Panc1 (cell line): ENCODE measurements around the gene CDK5RAP2. TPM values are rescaled to one million over a fixed set of nuclear protein-coding genes. Genes with fewer than 3 reads are reported as not detected.

Experiments used
- ATAC-seq: fragments of 200-7000 bp; cut with Tn5 transposase; 2 replicates; pipeline ENCODE4 v1.9.1; 2020; ENCODE audit warnings: mild to moderate bottlenecking, moderate library complexity
- BruUV-seq: library from RNA; stranded (reverse); fragments of 400-500 nt; replicated peaks from 2 replicates; lab custom pipeline; 2021; lab: Mats Ljungman, UMichigan
- CTCF ChIA-PET: fragments of 300-600 bp; sonication (Branson Sonifier 250); formaldehyde crosslinking; loops from one replicate; lab custom pipeline; 2022; ENCODE audit warnings: antibody characterized with exemption; lab: Charles Lee
- POLR2A ChIA-PET: fragments of 300-600 bp; sonication (Branson Sonifier 250); formaldehyde crosslinking; loops from one replicate; lab custom pipeline; 2022; ENCODE audit warnings: antibody characterized with exemption; lab: Charles Lee
- DNase-seq: peaks from one replicate; pipeline ENCODE4 v3.0.0-alpha.2; 2010; ENCODE audit warnings: low read depth, low spot score
- H3K27ac ChIP-seq: 2 replicates; pipeline ENCODE4 v1.5.1; 2011; ENCODE audit warnings: mild to moderate bottlenecking, low read length, inconsistent platforms
- H3K27me3 ChIP-seq: fragments of 200-500 bp; sonication (Bioruptor generic); 2 replicates; pipeline ENCODE4 v1.6.0; 2014; ENCODE audit warnings: low read length, inconsistent platforms; ENCODE audit not compliant: control insufficient read depth, insufficient read depth
- H3K36me3 ChIP-seq: fragments of 200-500 bp; sonication (Bioruptor generic); 2 replicates; pipeline ENCODE4 v1.5.1; 2014; ENCODE audit warnings: inconsistent platforms, mild to moderate bottlenecking, low read length, moderate library complexity; ENCODE audit not compliant: control insufficient read depth, insufficient read depth
- H3K4me1 ChIP-seq: 2 replicates; pipeline ENCODE4 v1.5.1; 2011; ENCODE audit warnings: inconsistent platforms, mild to moderate bottlenecking, low read length, moderate library complexity; ENCODE audit not compliant: control insufficient read depth, insufficient read depth
- H3K4me3 ChIP-seq, 2 experiments: 2 replicates each; pipeline ENCODE4 v1.5.1; 2011 to 2012; ENCODE audit warnings: low read depth in 2 of 2, low read length in 2 of 2, mild to moderate bottlenecking in 2 of 2, inconsistent platforms in 1 of 2, moderate library complexity in 1 of 2
- H3K9me3 ChIP-seq: fragments of 200-500 bp; sonication (Bioruptor generic); 2 replicates; pipeline ENCODE4 v1.5.1; 2014; ENCODE audit warnings: low read depth, mild to moderate bottlenecking, inconsistent platforms, low read length, moderate library complexity; ENCODE audit not compliant: control insufficient read depth, insufficient read depth
- CTCF ChIP-seq: fragments of 450-650 bp; IDR thresholded peaks from 2 replicates; pipeline ENCODE4 v1.5.1; 2017; ENCODE audit warnings: mild to moderate bottlenecking
- POLR2AphosphoS5 ChIP-seq: IDR thresholded peaks from 2 replicates; pipeline ENCODE4 v1.6.1; 2012; ENCODE audit warnings: mild to moderate bottlenecking, low read depth, low read length, moderate library complexity
- REST ChIP-seq, 2 experiments: IDR thresholded peaks; 2 replicates each; pipeline ENCODE4 v1.6.1; 2011 to 2012; ENCODE audit warnings: low read depth in 2 of 2, control low read depth in 1 of 2, low read length in 1 of 2, mild to moderate bottlenecking in 1 of 2, moderate library complexity in 1 of 2; ENCODE audit not compliant: insufficient read depth in 1 of 2
- SIN3A ChIP-seq: IDR thresholded peaks from 2 replicates; pipeline ENCODE4 v1.6.1; 2012; ENCODE audit warnings: low read depth, mild to moderate bottlenecking, low read length, moderate library complexity, borderline replicate concordance; ENCODE audit not compliant: insufficient read depth
- TCF7L2 ChIP-seq: IDR thresholded peaks from 2 replicates; pipeline ENCODE4 v1.6.1; 2011; ENCODE audit warnings: mild to moderate bottlenecking, low read depth, low read length, inconsistent platforms
- in situ Hi-C: cut with HindIII; loops from 2 replicates; pipeline ENCODE4 v1.10.0; 2016; ENCODE audit warnings: low sequenced_read_pairs, low pct_unique_long_range_greater_than_20kb
- intact Hi-C: fragments of 100-400 bp; cut with micrococcal nuclease; formaldehyde crosslinking; loops from one replicate; pipeline ENCODE4 v1.10.0; 2022; ENCODE audit not compliant: unreplicated experiment
- total RNA-seq: library from RNA; stranded (reverse); gene quantifications from one replicate; pipeline ENCODE4 v1.2.1, GENCODE V29; 2021; ENCODE audit not compliant: unreplicated experiment

The CDK5RAP2 gene
- total RNA-seq, 1 experiment from 2014 or later: 47.7 TPM

GRCh38 chr9:120570296-120570695, 9.7 kb downstream of the CDK5RAP2 start:
- BruUV-seq: no TSS peak
- Histone ChIP-seq H3K27ac (no peak overlapping the region), H3K9me3 (no peaks in the 10 kb centered on the region), H3K4me1 (no peaks in the 10 kb centered on the region; the same call in 1 of the 2 replicates), H3K36me3 (no peaks in the 10 kb centered on the region; the same call in 1 of the 2 replicates), H3K27me3 (no peaks in the 10 kb centered on the region), H3K4me3 (no peak overlapping the region)
- TF ChIP-seq POLR2AphosphoS5 (no peak), SIN3A (no peak), REST (IDR thresholded peaks at IDR 0.05; ENCODE audit: insufficient read depth in 1 of 2, low read depth in 2 of 2, low read length in 1 of 2) (no peak), TCF7L2 (no peak), CTCF (no peak)
- DNase-seq: no peak
- in situ Hi-C loops (no loop called here), intact Hi-C loops (no loop called here)
- no peak for ATAC-seq
- ChIA-PET POLR2A (no interaction called here), CTCF (no interaction called here)

- in situ Hi-C loops: no loop called here
- TF ChIP-seq SIN3A (no peak), CTCF (0 out of 2 replicates have a peak, but pooled peaks have one; percentile 3)
- no peaks in the 10 kb centered on the region for H3K9me3 ChIP-seq
- no peaks in the 10 kb centered on the region; the same call in 1 of the 2 replicates for H3K36me3 ChIP-seq
- intact Hi-C loops: no loop called here
- no peak overlapping the region for H3K4me3 ChIP-seq
- H3K27me3 ChIP-seq: no peaks in the 10 kb centered on the region
- no peaks in the 10 kb centered on the region; the same call in 1 of the 2 replicates for H3K4me1 ChIP-seq
- BruUV-seq: no TSS peak
- DNase-seq (no peak), ATAC-seq (no peak)
- CTCF ChIA-PET: no interaction called here
- no peak overlapping the region for H3K27ac ChIP-seq
- POLR2A ChIA-PET: no interaction called here
These were observed 10.4 kb downstream of the CDK5RAP2 start for GRCh38 chr9:120569556-120569955.
